ENCODE results near the gene NKG7.

NKG7 gene

GRCh38 chr19:51337141-51337860 lies 35.2 kb downstream of the NKG7 start:
- no peak for DNase-seq (ENCODE audit: low spot score)

DNA sequence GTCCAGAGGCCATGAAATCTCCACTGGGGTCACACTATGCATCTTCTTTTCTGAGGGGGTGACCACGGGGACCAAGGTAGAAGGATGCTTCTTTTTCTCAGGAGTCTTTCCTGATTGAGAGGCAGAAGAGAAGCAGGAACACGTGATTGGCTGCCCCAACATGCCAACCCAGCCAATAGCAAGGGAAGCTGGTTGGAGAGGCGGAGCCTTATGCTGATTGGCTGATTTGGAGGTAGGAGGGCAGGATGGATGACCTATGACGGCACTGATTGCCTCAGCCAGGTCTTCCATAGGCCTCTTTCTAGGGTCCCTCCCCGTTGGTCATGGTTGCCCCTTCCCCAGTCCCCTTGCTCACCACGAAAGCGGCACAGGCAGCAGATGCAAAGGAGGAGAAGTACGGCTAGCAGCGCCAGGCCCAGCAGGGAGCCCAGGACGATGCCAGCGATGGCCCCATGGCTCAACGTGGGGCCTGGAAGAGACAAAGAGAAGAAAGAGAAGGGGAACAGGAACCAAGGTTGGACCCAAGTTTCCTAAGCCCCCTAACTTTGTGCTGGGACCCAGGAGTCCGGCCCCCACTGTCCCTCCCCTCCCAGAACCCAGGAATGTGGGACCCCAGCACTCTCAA lies 38.5 kb downstream of the NKG7 start:
- peak; percentile 99 for DNase-seq (ENCODE audit: low spot score)

DNA sequence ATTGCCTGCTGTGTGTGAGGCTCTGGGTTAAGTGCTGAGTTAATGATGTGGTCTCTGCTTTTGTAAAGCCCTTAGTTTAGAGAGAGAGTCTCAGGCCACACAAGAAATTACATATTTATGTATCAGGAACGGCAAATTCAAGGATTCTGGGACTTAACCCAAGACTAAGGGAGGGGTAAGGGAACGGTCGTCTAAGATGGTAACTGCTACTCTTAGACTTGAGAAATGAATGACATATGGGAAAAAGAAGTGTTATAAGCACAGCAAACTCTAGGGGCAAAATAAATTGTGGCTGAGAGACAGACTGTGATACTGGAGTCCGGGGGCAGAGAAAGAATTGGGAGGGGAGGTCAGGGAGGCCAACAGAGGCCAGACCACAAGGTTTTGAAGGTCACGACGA lies 40.7 kb downstream of the NKG7 start:
- no peak for DNase-seq (ENCODE audit: low spot score)

- DNase-seq (ENCODE audit: low spot score): no peak
Measured at GRCh38 chr19:51331193-51331592, 41.3 kb downstream of the NKG7 start.

DNA sequence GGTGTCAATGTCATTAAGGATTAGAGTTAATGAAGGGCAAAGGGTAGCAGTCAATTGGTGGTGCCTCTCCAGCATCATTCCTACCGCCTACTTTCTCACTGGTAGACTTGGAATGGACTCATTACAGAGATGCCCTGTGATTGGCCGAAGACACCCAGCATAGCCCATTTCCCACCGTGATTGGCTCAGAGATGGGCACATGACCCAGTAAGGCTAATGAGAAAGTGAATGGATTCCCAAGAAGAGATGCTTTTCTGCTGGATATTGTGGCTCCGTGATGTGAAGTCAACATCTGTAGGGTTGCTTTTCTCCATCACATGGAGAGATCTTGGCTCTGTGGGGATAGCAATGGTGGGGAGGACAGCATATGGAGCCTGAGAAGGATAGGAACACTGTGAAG lies 42.1 kb downstream of the NKG7 start:
- no peak for DNase-seq (ENCODE audit: low spot score)

DNA sequence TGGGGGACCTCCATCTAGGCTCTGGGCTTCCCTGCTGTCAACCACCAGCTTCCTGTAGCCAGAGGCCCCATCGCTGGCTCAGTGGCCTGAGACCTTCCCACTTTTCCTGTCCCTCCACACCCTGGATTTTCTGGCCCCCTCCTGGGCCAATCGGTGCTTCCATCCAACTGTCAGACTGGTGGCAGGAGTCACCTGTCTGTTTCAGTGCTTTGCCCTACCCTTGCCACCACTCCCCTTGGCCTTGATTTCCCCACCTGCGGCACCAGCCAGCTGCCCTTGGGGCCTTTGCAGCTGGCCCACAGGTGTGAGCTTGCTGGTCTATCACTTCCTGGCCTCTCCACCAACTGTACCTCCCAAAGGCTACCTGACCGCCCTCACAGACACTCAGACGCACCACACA lies 43.0 kb downstream of the NKG7 start:
- no peak for DNase-seq (ENCODE audit: low spot score)

GRCh38 chr19:51327066-51328001 lies 45.1 kb downstream of the NKG7 start:
- no peak for DNase-seq (ENCODE audit: low spot score)

DNA sequence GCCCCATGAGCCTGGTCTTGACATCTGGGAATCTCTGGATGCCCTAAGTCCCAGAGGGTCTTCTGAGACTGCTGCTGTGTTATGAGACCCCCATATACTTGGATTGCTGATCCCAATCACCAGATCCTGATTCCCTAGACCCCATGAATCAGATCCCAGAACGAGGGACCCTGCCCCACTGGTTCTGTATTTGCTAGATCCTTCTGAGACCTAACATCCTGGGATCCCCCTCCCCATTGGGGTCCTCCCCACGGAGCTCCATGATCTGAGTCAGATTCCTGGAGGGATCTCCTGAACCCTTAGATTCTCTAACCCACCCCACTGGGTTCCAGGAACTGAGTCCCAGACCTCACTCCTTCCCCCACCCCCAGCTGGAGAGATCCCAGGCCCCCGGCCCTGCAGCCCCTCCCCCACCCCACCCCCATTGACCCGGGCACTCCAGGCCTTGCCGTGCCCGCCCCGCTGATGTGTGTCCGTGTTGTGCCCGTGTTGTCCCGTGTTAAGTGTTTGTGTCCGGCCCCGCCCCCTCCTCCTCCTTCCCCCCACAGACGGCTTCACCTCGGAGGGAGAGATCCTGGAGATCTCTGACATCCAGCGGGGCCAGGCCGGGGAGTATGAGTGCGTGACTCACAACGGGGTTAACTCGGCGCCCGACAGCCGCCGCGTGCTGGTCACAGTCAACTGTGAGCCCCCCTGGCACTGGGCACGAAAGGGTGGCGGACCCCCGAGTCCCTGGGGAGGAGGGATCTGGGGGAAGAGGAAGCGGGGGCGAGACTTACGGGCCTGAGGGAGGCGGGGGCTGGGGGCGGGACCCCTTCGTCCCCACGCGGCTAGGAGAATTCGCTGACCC lies 46.0 kb downstream of the NKG7 start:
- DNase-seq (ENCODE audit: low spot score): no peak

DNA sequence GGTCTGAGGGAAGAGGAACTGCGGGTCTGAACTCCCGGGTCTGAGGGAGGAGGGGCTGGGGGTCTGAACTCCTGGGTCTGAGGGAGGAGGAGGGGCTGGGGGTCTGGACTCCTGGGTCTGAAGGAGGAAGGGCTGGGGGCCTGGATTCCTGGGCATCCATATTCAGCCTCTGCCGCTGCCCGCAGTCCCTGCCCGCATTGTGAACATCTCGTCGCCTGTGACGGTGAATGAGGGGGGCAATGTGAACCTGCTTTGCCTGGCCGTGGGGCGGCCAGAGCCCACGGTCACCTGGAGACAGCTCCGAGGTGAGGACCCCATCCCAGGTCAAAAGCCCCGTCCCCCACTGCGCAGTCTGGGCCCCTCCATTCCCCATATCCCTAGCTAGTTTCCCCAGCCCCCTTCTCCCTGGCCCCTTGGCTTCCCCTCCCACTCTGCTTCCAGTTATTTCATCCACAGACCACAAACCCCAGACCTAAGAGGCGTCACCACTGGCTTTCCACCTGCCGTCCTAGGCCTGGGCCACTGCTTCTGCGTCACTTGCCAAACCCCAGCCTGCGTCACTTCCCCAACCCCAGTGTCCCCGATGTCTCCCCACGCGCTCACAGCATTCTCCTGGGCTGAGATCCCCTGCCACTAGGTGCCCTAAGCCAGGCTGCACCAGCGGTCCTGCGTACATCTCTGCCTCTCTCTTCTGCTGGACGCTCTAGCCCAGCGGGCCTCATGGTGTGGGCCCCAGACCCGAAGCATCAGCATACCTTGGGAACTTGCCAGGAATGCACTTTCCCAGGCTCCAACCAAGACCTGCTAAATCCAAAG lies 47.1 kb downstream of the NKG7 start:
- no peak for DNase-seq (ENCODE audit: low spot score)

GRCh38 chr19:51324167-51324481 lies 48.3 kb downstream of the NKG7 start:
- DNase-seq (ENCODE audit: low spot score): peak; percentile 76

GRCh38 chr19:51323481-51324166 lies 48.8 kb downstream of the NKG7 start:
- DNase-seq (ENCODE audit: low spot score): no peak

DNA sequence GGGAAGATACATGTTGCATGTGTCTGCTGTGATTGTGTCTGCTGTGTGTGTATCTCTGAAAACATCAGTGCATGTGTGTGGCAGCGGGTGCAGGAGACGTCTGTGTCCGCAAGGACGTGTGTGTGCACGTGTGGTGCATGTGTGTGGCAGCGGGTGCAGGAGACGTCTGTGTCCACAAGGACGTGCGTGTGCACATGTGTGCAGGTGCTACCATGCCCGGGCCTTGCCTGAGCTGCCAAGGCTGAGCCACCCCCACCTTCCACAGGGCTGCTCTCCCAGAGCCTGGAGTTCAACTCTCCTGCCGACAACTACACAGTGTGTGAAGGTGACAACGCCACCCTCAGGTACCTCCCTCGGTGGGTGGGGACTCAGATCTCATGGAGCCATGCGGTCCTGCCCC lies 50.7 kb downstream of the NKG7 start:
- DNase-seq (ENCODE audit: low spot score): no peak

Data from cerebellar cortex (tissue), 1 donor.